HCT116 (cell line): Measurements from ENCODE around the gene ALOX12B. TPM values are rescaled to one million over a fixed set of nuclear protein-coding genes. Genes with fewer than 3 reads are reported as not detected.

Source experiments
- ATAC-seq: fragments of 200-7000 bp; cut with Tn5 transposase; 2 replicates; pipeline ENCODE4 v1.9.1; 2020; ENCODE audit warnings: mild to moderate bottlenecking, moderate library complexity
- BruUV-seq: library from RNA; stranded (reverse); fragments of 400-500 nt; replicated peaks from 2 replicates; lab custom pipeline; 2021; lab: Mats Ljungman, UMichigan
- CTCF ChIA-PET: fragments of 300-600 bp; sonication (Branson Sonifier 250); formaldehyde crosslinking; loops from one replicate; lab custom pipeline; 2021; ENCODE audit warnings: antibody characterized with exemption; lab: Charles Lee
- POLR2A ChIA-PET: fragments of 300-600, 350-600 bp; sonication (Branson Sonifier 250); formaldehyde crosslinking; loops from one replicate; lab custom pipeline; 2021; ENCODE audit warnings: antibody characterized with exemption; lab: Charles Lee
- RAD21 ChIA-PET, 2 experiments: fragments of 300-600 bp; sonication (Branson Sonifier 250); formaldehyde crosslinking; loops; one replicate each; lab custom pipeline; 2023; ENCODE audit warnings: low total read pairs in 2 of 2; ENCODE audit not compliant: uncharacterized antibody in 2 of 2, unreplicated experiment in 2 of 2, low non-redundant PET in 1 of 2; lab: Charles Lee
- DNase-seq: peaks from one replicate; pipeline ENCODE4 v3.0.0-alpha.2; 2010; ENCODE audit warnings: low read depth, low spot score
- H2AFZ ChIP-seq: fragments of 200-600 bp; shearing (Covaris generic), sonication (generic); 2 replicates; pipeline ENCODE4 v1.6.1; 2017; ENCODE audit warnings: low read depth, mixed run types, mixed read lengths, antibody characterized with exemption, low read length; ENCODE audit not compliant: poor library complexity, severe bottlenecking
- H3K27ac ChIP-seq: 2 replicates; pipeline ENCODE4 v1.5.1; 2012; ENCODE audit warnings: low read depth, low read length
- H3K27me3 ChIP-seq: fragments of 200-600 bp; sonication (generic); 2 replicates; pipeline ENCODE4 v1.6.1; 2016; ENCODE audit warnings: mixed run types, low read length, mixed read lengths; ENCODE audit not compliant: insufficient read depth
- H3K36me3 ChIP-seq, 2 experiments: fragments of 200-500 bp in 1 of 2; fragments of 200-600 bp in 1 of 2; sonication (Bioruptor generic) in 1 of 2; sonication (generic) in 1 of 2; 2 replicates each; pipeline versions ENCODE4 v1.5.1 to v1.6.1; 2014 to 2016; ENCODE audit warnings: low read length in 2 of 2, inconsistent platforms in 1 of 2, mixed read lengths in 1 of 2, mixed run types in 1 of 2; ENCODE audit not compliant: insufficient read depth in 2 of 2, control insufficient read depth in 1 of 2
- H3K4me1 ChIP-seq, 2 experiments: fragments of 200-600 bp in 1 of 2; sonication (generic) in 1 of 2; 2 replicates each; pipeline versions ENCODE4 v1.5.1 to v1.6.1; 2012 to 2017; ENCODE audit warnings: low read length in 2 of 2, inconsistent platforms in 1 of 2, mild to moderate bottlenecking in 1 of 2, mixed read lengths in 1 of 2, mixed run types in 1 of 2, moderate library complexity in 1 of 2; ENCODE audit not compliant: insufficient read depth in 2 of 2, control insufficient read depth in 1 of 2
- H3K4me2 ChIP-seq: fragments of 200-600 bp; sonication (generic); 2 replicates; pipeline ENCODE4 v1.6.1; 2017; ENCODE audit warnings: mixed run types, low read length, mixed read lengths
- H3K4me3 ChIP-seq, 2 experiments: fragments of 200-600 bp in 1 of 2; sonication (generic) in 1 of 2; replicated peaks in 1 of 2; 2 replicates each; pipeline ENCODE4 v1.5.1; 2011 to 2016; ENCODE audit warnings: low read length in 2 of 2, control low read depth in 1 of 2, low read depth in 1 of 2, mild to moderate bottlenecking in 1 of 2, mixed read lengths in 1 of 2, mixed run types in 1 of 2
- H3K79me2 ChIP-seq: fragments of 200-600 bp; sonication (generic); 2 replicates; pipeline ENCODE4 v1.6.1; 2017; ENCODE audit warnings: mild to moderate bottlenecking, mixed run types, low read length, moderate library complexity, mixed read lengths; ENCODE audit not compliant: insufficient read depth
- H3K9ac ChIP-seq: fragments of 200-600 bp; sonication (generic); 2 replicates; pipeline ENCODE4 v1.6.1; 2016; ENCODE audit warnings: low read length, mixed read lengths
- H3K9me2 ChIP-seq: fragments of 200-600 bp; sonication (generic), shearing (Covaris generic); 2 replicates; pipeline ENCODE4 v1.6.1; 2017; ENCODE audit warnings: mixed run types, mild to moderate bottlenecking, moderate library complexity; ENCODE audit not compliant: insufficient read depth
- H3K9me3 ChIP-seq, 2 experiments: fragments of 200-500 bp in 1 of 2; fragments of 200-600 bp in 1 of 2; sonication (Bioruptor generic) in 1 of 2; sonication (generic) in 1 of 2; 2 replicates each; pipeline ENCODE4 v1.6.1; 2014 to 2017; ENCODE audit warnings: low read length in 2 of 2, mixed read lengths in 2 of 2, inconsistent platforms in 1 of 2, low read depth in 1 of 2, mild to moderate bottlenecking in 1 of 2, mixed run types in 1 of 2, moderate library complexity in 1 of 2; ENCODE audit not compliant: control insufficient read depth in 1 of 2, insufficient read depth in 1 of 2
- H4K20me1 ChIP-seq: fragments of 200-600 bp; sonication (generic), shearing (Covaris generic); 2 replicates; pipeline ENCODE4 v1.6.1; 2017; ENCODE audit warnings: mixed run types, mild to moderate bottlenecking, moderate library complexity; ENCODE audit not compliant: insufficient read depth
- ATF3 ChIP-seq: IDR thresholded peaks from 2 replicates; pipeline ENCODE4 v1.6.1; 2012
- CBX3 ChIP-seq: IDR thresholded peaks from 2 replicates; pipeline ENCODE4 v1.6.1; 2012; ENCODE audit warnings: low read depth
- CTCF ChIP-seq, 3 experiments: fragments of 200-600 bp in 1 of 3; sonication (generic) in 1 of 3; IDR thresholded peaks in 2 of 3; conservative IDR thresholded peaks in 1 of 3; 2 replicates each; pipeline ENCODE4 v1.5.1; 2012 to 2017; ENCODE audit warnings: low read depth in 2 of 3, low read length in 2 of 3, antibody characterized with exemption in 1 of 3, borderline replicate concordance in 1 of 3, control low read depth in 1 of 3, mild to moderate bottlenecking in 1 of 3, mixed read lengths in 1 of 3, mixed run types in 1 of 3, moderate library complexity in 1 of 3; ENCODE audit not compliant: insufficient read depth in 1 of 3
- EZH2 ChIP-seq: fragments of 200-600 bp; sonication (generic); IDR thresholded peaks from 2 replicates; pipeline ENCODE4 v1.6.1; 2017; ENCODE audit warnings: antibody characterized with exemption, mixed run types
- EZH2phosphoT487 ChIP-seq: fragments of 200-600 bp; IDR thresholded peaks from 2 replicates; pipeline ENCODE4 v1.6.1; 2018; ENCODE audit warnings: antibody characterized with exemption, borderline replicate concordance
- MAX ChIP-seq: IDR thresholded peaks from 2 replicates; pipeline ENCODE4 v1.6.1; 2012
- POLR2A ChIP-seq: IDR thresholded peaks from 2 replicates; pipeline ENCODE4 v1.7.0; 2011; ENCODE audit warnings: borderline replicate concordance; ENCODE audit not compliant: insufficient read depth, insufficient read length; ENCODE audit errors: extremely low read depth
- RAD21 ChIP-seq: IDR thresholded peaks from 2 replicates; pipeline ENCODE4 v1.6.1; 2012; ENCODE audit warnings: low read depth, mild to moderate bottlenecking
- REST ChIP-seq: IDR thresholded peaks from 2 replicates; pipeline ENCODE4 v1.6.1; 2012; ENCODE audit warnings: low read depth
- SIN3A ChIP-seq: IDR thresholded peaks from 2 replicates; pipeline ENCODE4 v1.6.1; 2012; ENCODE audit warnings: low read depth
- SRF ChIP-seq: IDR thresholded peaks from 2 replicates; pipeline ENCODE4 v1.6.1; 2012; ENCODE audit warnings: low read depth
- TCF7L2 ChIP-seq: IDR thresholded peaks from 2 replicates; pipeline ENCODE4 v1.7.0; 2011; ENCODE audit warnings: borderline replicate concordance, inconsistent platforms; ENCODE audit not compliant: insufficient read depth, insufficient read length; ENCODE audit errors: extremely low read depth
- YY1 ChIP-seq: IDR thresholded peaks from 2 replicates; pipeline ENCODE4 v1.6.1; 2011; ENCODE audit warnings: low read length, low read depth, moderate library complexity, mild to moderate bottlenecking; ENCODE audit not compliant: insufficient replicate concordance; ENCODE audit errors: extremely low read depth
- ZBTB33 ChIP-seq: IDR thresholded peaks from 2 replicates; pipeline ENCODE4 v1.6.1; 2011; ENCODE audit warnings: mild to moderate bottlenecking, low read length, moderate library complexity; ENCODE audit not compliant: insufficient replicate concordance; ENCODE audit errors: extremely low read depth
- ZNF274 ChIP-seq: fragments of 200-500 bp; sonication (Bioruptor generic); IDR thresholded peaks from 2 replicates; pipeline ENCODE4 v1.6.1; 2014; ENCODE audit warnings: mild to moderate bottlenecking, low read depth, low read length, inconsistent platforms
- intact Hi-C: fragments of 100-400 bp; cut with micrococcal nuclease; formaldehyde crosslinking; loops from 2 replicates; pipeline ENCODE4 v1.10.0; 2022
- total RNA-seq: library from RNA; stranded (reverse); gene quantifications from one replicate; pipeline ENCODE4 v1.2.1, GENCODE V29; 2021; ENCODE audit not compliant: unreplicated experiment

Gene ALOX12B
- total RNA-seq, 1 experiment from 2014 or later: 3.8 TPM

GRCh38 chr17:8120520-8121406 lies 33.2 kb upstream of the ALOX12B start:
- ChIA-PET CTCF (interaction anchor here (1.0 to 4.0 kb wide), 10 partner anchors 10 to 101 kb away, joined by 3 to 26 read pairs (median 7); partner anchors contain the start of gene AURKB), RAD21 (no interaction called here)
- intact Hi-C loops: loop anchor here (2.0 to 10.0 kb wide), 3 partner anchors 18 to 264 kb away; partner anchors contain the start of gene RPL26

More at GRCh38 chr17:8120520-8121406, 33.2 kb upstream of the ALOX12B start:
- Histone ChIP-seq H3K9ac (peak overlapping the region; percentile 63), H3K9me2 (no peaks in the 10 kb centered on the region), H3K36me3 (no peaks in the 10 kb centered on the region), H4K20me1 (peaks cover 3% of the 10 kb centered on the region; the same call in 1 of the 2 replicates), H3K27me3 (no peaks in the 10 kb centered on the region), H3K27ac (peak overlapping the region; percentile 62), H3K9me3 (no peaks in the 10 kb centered on the region), H3K4me2 (peak overlapping the region; percentile 92), H2AFZ (peak overlapping the region; percentile 77), H3K79me2 (no peaks in the 10 kb centered on the region), H3K4me1 (peaks cover 23 to 73% of the 10 kb centered on the region in 2 experiments), H3K4me3 (peak overlapping the region; percentile 52 to 61)
- TF ChIP-seq EZH2 (no peak), YY1 (no peak), SIN3A (no peak), POLR2A (no peak), ZBTB33 (peak; percentile 64), CTCF (IDR thresholded peaks at IDR 0.05 in 2 of 3, conservative IDR thresholded peaks at IDR 0.05 in 1 of 3; ENCODE audit: borderline replicate concordance in 1 of 3, insufficient read depth in 1 of 3, low read depth in 2 of 3, low read length in 2 of 3) (peak in 2 of 3 experiments; percentile 35 to 43; a peak in 3 of 6 replicates), EZH2phosphoT487 (no peak), SRF (no peak), CBX3 (0 out of 2 replicates have a peak, but pooled peaks have one; percentile 31), REST (no peak), ZNF274 (no peak), ATF3 (peak; percentile 94), RAD21 (0 out of 2 replicates have a peak, but pooled peaks have one; percentile 12), TCF7L2 (no peak), MAX (peak; percentile 67)
- ATAC-seq (peak; percentile 39), DNase-seq (peak; percentile 88)
- POLR2A ChIA-PET: interaction anchor here (1.0 to 4.1 kb wide), 8 partner anchors 10 to 101 kb away, joined by 3 to 43 read pairs (median 5); partner anchors contain the start of gene AURKB
- BruUV-seq: no TSS peak
